Colonic mucosa (tissue), 4 donors: ENCODE results near the gene ZBTB2. TPM values are rescaled to one million over a fixed set of nuclear protein-coding genes. Genes with fewer than 3 reads are reported as not detected.

ENCODE experiments used
- DNase-seq: peaks from one replicate; pipeline ENCODE4 v3.0.0-alpha.2; 2020
- H3K27ac ChIP-seq: fragments of 200-600 bp; one replicate; pipeline ENCODE4 v1.8.0; 2021
- H3K27me3 ChIP-seq: fragments of 200-600 bp; one replicate; pipeline ENCODE4 v1.8.0; 2021
- H3K36me3 ChIP-seq: fragments of 200-600 bp; one replicate; pipeline ENCODE4 v1.8.0; 2021
- H3K4me1 ChIP-seq: fragments of 200-600 bp; one replicate; pipeline ENCODE4 v1.8.0; 2021; ENCODE audit warnings: mild to moderate bottlenecking
- H3K4me3 ChIP-seq: fragments of 200-600 bp; one replicate; pipeline ENCODE4 v1.8.0; 2021
- H3K9ac ChIP-seq, 2 donors: one replicate each; pipeline ENCODE4 v1.7.0; 2013; ENCODE audit warnings: control low read depth in 2 of 2, low read depth in 2 of 2, low read length in 2 of 2
- H3K9me3 ChIP-seq: fragments of 200-600 bp; one replicate; pipeline ENCODE4 v1.8.0; 2021
- CTCF ChIP-seq: fragments of 200-600 bp; IDR thresholded peaks from one replicate; pipeline ENCODE4 v1.8.0; 2022; ENCODE audit warnings: antibody characterized with exemption, mild to moderate bottlenecking
- intact Hi-C: fragments of 100-400 bp; cut with DNase I; formaldehyde crosslinking; loops from one replicate; pipeline ENCODE4 v1.14.1; 2022
- total RNA-seq, 2 donors: library from RNA; stranded (reverse); fragmentation: NEBNext Ultra II Directional in 1 of 2; extraction: Animal tissue kit (Norgen Biotek cat#: 25700) in 1 of 2; gene quantifications; one replicate each; pipeline ENCODE4 v1.2.1, GENCODE V29; 2021
- donor health status: healthy.
- donor health status: DM: no; HTN: no; CAD: no.
- donor health status: DM: no; HTN: no; CAD: no.

ZBTB2 gene
- total RNA-seq, 2 donors from 2014 or later: 9.6 to 13.7 TPM

- no peak overlapping the region for H3K4me3 ChIP-seq
- no peak for DNase-seq
- H3K36me3 ChIP-seq: no peaks in the 10 kb centered on the region
- H3K4me1 ChIP-seq: no peaks in the 10 kb centered on the region
- H3K9ac ChIP-seq: no peak overlapping the region
- intact Hi-C loops: no loop called here
- no peak for TF ChIP-seq CTCF
- H3K27me3 ChIP-seq: no peaks in the 10 kb centered on the region
- no peaks in the 10 kb centered on the region for H3K9me3 ChIP-seq
- H3K27ac ChIP-seq: no peak overlapping the region
Observed at GRCh38 chr6:151340219-151340978, 51.0 kb downstream of the ZBTB2 start.

DNA sequence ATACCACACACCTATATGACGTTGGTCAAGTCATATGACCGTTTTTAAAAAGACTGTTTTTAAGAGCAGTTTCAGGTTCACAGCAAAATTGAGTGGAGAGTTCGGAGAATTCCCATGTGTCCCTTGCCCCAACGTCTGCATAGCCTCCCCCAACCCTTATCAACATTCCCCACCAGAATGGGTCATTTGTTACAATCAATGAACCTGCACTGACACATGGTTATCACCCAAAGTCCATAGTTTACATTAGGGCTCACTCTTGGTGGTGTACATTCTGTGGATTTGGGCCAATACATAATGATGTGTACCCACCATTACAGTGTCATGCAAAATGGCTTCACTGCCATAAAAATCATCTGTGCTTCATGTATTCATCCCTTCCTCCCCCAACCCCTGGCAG is 52.0 kb downstream of the ZBTB2 start:
- intact Hi-C loops: no loop called here
- DNase-seq: no peak
- Histone ChIP-seq H3K27ac (no peak overlapping the region), H3K36me3 (no peaks in the 10 kb centered on the region), H3K9me3 (no peaks in the 10 kb centered on the region), H3K4me3 (no peak overlapping the region), H3K27me3 (no peaks in the 10 kb centered on the region), H3K4me1 (no peaks in the 10 kb centered on the region), H3K9ac (no peak overlapping the region)
- TF ChIP-seq CTCF: no peak

DNA sequence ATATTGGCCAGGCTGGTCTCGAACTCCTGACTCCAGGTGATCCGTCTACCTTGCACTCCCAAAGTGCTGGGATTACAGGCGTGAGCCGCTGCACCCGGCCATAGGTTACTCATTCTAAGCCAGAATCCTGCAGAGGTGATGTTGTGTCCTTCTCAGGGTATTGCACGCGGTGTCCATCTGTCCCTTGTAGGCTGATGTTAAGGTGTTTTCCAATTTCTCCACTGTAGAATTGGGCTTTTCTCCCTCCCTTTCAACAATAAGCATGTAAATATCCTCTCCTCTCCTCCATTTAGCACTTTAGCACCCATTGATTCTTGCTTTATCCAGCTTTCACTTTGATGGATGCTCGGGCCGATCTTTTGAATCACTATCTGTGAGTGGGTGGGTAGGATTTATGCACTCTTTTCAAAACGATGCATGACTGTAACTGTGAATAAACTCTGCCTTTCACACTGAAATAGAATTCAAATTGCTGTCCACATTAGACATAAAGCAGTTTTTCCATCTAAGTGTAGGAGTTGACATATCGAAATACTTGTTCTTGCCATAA is 52.6 kb downstream of the ZBTB2 start:
- intact Hi-C loops: no loop called here
- no peaks in the 10 kb centered on the region for H3K4me1 ChIP-seq
- no peak overlapping the region for H3K4me3 ChIP-seq
- no peaks in the 10 kb centered on the region for H3K36me3 ChIP-seq
- no peak for DNase-seq
- H3K9me3 ChIP-seq: no peaks in the 10 kb centered on the region
- H3K27ac ChIP-seq: no peak overlapping the region
- H3K27me3 ChIP-seq: no peaks in the 10 kb centered on the region
- TF ChIP-seq CTCF: no peak
- no peak overlapping the region for H3K9ac ChIP-seq

- DNase-seq: no peak
- no peak overlapping the region for H3K27ac ChIP-seq
- no peak overlapping the region for H3K4me3 ChIP-seq
- TF ChIP-seq CTCF: no peak
- no peak overlapping the region for H3K9ac ChIP-seq
- no peaks in the 10 kb centered on the region for H3K27me3 ChIP-seq
- no peaks in the 10 kb centered on the region for H3K9me3 ChIP-seq
- H3K36me3 ChIP-seq: no peaks in the 10 kb centered on the region
- H3K4me1 ChIP-seq: no peaks in the 10 kb centered on the region
- intact Hi-C loops: loop anchor here (2.0 kb wide), 1 partner anchor 443 kb away; no protein-coding TSS in a partner anchor
Observed at GRCh38 chr6:151335930-151336329, 55.4 kb downstream of the ZBTB2 start.

DNA sequence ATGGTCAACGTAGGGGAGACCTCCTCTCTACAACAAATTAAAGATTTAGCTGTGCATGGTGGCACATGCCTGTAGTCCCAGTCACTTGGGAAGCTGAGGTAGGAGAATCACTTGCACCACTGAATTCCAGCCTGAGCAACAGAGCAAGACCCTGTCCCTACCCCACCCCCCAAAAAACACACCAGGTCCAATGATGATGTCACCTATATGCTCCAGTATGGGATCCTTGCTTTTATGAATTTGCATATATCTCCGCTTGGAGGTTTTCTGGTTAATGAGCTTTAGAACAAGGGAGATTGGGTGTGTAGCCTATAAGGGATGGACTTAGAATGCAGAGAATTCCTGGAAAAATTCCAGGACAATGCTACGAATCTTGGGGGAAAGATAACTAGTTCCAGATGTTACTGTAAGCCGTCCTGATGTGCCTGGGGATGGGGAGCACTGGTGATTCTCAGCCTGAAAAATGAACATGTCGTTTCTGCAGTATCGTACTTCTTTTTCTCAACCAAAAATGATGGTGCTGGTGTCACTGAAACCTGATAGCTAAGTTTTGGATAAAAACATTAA is 61.1 kb downstream of the ZBTB2 start:
- no peaks in the 10 kb centered on the region for H3K9me3 ChIP-seq
- H3K4me1 ChIP-seq: no peaks in the 10 kb centered on the region
- no peak overlapping the region for H3K4me3 ChIP-seq
- TF ChIP-seq CTCF: no peak
- no peaks in the 10 kb centered on the region for H3K36me3 ChIP-seq
- intact Hi-C loops: no loop called here
- no peak overlapping the region for H3K9ac ChIP-seq
- peaks cover 8% of the 10 kb centered on the region for H3K27me3 ChIP-seq
- no peak overlapping the region for H3K27ac ChIP-seq
- DNase-seq: no peak
